Stimulated activated CD4-positive, alpha-beta T cell treated with anti-CD3 and anti-CD28 coated beads, Interleukin-4, amount 100 ng/mL, for 48 hours (primary cell): ENCODE results near the gene HOXA1.

Experiments used
- DNase-seq, 2 donors: peaks; one replicate each; pipeline ENCODE4 v3.0.0-alpha.2; 2020; ENCODE audit warnings: low read depth in 2 of 2

The HOXA1 gene

GRCh38 chr7:27131390-27131819 is 35.6 kb upstream of the HOXA1 start:
- DNase-seq, result no peak

DNA sequence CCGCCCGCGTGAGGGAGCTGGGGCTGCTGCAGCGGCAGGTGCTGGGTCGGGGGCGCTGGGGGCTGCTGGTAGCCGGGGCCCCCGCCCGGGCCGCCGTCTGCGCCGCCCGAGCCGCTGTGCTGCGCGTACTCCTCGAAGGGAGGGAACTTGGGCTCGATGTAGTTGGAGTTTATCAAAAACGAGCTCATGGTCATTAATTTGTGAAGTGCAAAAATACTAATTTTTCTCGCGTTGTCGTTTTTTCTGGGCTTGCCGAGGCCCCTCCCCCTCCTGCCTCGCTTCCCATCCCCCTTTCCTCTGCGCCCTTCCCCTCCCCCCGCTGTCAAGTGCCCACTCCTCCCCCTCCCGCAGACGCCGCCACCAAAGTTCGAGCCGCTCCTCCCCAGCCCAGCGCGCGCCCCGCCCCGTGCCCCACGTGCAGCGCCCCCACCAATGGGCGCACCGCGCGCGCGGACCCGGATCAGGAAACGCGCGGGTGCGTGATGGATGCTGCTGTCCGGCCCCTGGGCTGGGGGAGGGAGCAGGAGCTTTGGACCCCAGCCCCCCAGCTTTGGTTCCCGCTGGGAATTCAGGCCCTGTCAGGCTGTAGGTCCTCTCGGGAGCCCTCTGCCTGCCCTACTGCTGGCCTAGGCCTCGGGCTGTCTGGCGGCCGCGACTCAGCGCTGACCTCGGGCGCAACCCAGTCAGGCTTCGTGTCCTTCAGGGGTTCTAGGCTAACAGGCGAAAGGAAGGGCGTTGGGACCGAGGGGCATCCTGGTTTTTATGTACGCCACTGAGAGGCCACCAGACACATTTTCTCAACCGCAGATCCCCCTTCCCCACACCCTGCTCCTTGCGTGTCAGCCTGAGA is 35.0 kb upstream of the HOXA1 start, which contains the start of gene HOXA4:
TSS of gene HOXA4 (minus strand) at position 218 of the 850 bp plus-strand sequence. CDS start at position 194, 24 bp downstream.
- peak; percentile 57 to 70 for DNase-seq

DNA sequence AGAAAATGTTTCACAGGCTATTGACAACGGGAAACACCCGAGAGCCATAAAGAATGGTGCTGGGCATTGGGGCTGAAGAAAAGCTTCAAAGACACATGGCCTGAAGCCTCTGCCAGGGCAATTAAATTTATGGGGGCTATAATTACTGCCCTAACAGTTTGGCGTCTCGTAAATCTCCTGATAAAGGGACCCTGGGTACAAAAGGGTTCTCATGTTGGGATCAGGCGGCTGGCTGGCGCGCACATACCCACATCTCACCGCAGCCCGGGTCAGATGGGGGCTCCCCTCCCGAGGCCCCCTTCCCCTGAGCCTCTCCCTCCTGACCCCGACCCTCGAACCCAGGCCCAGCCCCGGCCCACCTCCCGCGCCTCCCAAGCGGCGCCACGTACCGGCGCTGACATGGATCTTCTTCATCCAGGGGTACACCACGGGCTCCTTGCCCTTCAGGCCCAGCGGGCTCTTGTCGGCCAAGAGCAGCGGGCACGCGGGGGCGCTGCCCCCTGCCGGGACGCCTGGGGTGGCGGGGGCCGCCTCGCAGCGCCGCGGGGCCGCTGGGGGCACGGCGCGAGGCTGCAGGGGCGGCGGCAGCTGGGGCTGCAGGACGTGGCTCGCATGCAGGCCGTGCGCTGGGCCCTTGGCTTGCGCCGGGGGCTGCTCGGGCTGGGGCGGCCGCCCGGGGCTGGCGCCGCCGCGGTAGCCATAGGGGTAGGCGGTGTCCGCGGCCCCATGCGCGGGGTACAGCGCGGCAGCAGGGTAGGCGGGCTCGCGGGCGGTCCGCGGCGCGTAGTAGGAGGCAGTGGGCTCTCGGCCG is 34.1 kb upstream of the HOXA1 start:
- DNase-seq, result no peak

GRCh38 chr7:27128776-27129728 is 33.3 kb upstream of the HOXA1 start:
- DNase-seq, result no peak

DNA sequence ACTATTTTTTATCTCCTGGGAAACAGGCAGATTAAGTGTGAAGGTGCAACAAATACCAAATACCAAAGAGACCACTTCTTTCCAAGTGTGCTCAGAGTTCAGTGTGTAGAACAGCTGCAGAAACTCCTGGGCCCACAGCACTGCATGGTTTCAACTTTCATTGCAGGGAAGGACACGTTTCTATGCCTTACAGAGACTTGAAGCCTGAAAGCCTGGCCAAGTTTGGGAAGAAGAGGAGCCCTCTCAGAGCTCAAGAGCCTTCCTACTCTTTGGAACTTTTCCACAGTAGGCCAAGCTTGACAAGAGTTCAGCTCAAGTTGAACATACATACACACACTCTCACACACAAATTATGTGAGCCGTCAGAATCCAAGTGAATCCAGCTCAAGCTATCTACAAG is 32.2 kb upstream of the HOXA1 start:
- DNase-seq, result no peak

DNA sequence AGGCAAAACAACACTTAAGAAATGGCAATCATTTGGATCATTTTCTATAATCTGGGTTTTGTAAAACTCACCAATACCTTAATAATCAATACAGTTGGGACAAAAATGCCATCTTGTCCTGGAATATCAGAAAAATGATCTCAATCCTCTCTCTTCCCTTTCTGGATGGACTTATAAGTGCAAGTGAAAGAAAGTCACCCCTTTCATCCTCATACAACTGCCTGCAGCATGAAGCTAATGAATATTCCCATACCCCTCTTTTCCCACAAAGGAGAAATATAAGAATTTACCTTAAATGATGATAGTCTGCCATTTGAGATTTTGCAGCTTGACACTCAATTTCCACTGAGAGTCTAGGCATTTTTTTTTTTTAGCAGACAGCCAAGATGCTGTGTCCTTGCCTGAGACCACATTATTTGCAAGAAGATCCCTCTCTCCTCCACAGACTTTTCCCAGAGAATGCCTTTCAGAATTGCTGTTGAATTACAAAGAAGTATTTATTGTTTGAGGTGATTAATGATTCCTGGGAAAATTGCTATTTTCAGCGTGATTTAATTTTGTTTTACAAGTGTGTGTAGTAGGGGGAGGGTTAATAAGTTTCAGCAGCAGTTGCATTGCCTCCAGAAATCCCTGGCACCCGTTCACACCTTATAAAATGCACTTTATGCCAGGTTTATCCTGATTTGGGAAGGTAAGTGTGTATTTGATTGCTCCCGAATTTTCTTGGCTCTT is 31.0 kb upstream of the HOXA1 start:
- DNase-seq, result no peak

- DNase-seq, result no peak
Measured at GRCh38 chr7:27125986-27126394, 30.2 kb upstream of the HOXA1 start.

GRCh38 chr7:27124902-27125689 is 29.3 kb upstream of the HOXA1 start:
- no peak for DNase-seq

- DNase-seq, result no peak
Measured at GRCh38 chr7:27124096-27124901, 28.5 kb upstream of the HOXA1 start.

GRCh38 chr7:27123477-27124053 is 27.8 kb upstream of the HOXA1 start:
- DNase-seq, result no peak

DNA sequence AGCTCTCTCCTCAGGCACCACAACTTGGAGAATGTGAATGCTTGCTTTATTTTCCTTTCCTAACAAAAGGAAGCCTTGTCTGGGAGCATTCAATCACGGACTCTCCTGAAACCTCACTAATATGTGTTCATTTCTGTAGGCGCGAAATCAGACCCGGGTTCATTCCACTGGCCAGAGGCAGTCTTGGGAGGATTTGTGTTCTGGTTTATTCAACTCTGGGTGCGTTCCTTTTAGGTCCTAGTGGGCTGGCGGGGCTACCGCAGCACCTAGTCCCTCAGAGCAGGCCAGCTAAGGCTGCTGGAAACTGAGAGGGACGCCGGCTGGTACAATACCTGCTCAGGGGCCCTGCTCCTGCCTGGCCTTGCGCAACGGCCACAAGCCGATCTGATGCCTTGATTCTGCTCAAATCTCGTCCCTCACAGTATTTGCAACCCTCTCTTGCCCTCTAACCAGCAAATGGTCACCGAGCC is 27.2 kb upstream of the HOXA1 start:
- DNase-seq, result no peak

DNA sequence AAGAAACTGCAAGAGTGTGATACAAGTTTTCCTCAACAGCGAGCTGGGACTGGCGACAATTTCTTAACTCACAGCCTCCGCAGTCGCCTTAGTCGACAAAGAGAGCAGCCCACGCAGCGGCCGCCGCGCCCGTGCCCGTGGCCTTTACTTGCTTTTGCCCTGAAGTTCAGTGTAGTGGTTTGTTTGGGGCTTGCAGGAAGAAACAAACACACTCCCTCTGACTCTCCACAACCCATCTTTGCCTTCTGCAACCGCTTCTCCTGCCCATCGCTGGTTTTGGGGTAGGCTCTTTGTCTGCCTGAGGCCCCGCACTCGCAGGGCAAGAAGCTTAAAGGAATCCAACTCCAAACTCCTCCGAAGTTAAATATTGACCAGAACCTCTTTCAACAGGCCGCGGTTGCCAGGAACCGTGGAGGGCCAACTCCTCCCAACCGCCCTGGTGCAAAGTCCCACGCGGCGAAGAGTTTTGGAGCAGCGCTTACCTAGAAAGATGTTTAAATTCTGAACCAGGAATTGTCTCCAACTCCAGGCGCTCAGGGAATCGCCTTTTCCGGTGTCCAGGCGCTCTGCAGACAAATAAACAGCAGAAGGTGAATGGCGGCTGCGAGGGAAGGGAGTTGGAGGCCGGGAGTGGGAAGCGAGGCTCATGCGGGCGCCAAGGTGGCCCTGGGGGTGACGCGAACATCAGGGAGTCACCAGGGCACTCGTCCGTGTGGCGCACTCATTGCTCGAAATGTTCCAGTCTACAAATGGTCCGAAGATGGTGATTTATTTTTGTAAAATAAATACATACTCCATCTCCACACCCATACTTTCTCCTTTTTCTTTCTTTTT is 26.5 kb upstream of the HOXA1 start:
- DNase-seq, result no peak

GRCh38 chr7:27121684-27122076 is 25.9 kb upstream of the HOXA1 start:
- DNase-seq, result no peak

DNA sequence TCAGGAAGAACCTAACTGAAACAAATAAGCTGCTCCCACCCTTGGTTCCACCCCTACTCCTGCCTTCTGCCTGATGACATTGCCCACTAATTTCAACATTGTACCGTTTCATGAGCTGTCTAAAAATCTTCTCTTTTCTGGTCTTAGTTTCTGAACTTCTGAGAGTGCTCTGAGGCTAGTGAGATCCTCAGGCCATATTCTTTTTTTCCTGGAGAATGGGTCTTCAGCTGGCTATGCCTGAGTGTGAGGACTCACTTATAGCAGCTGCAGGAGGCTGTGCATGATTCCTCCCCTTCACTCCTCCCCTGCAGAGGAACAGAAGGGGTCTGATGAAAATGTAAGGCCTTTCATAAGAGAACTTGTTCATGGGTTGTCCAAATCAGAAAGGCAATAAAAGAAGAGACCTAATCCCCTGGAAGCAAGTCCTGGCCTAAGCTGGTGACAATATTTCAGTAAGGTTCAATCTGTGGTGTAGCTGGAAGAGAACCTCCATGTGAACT is 23.7 kb upstream of the HOXA1 start:
- DNase-seq, result no peak

GRCh38 chr7:27118580-27118979 is 22.8 kb upstream of the HOXA1 start:
- no peak for DNase-seq

DNA sequence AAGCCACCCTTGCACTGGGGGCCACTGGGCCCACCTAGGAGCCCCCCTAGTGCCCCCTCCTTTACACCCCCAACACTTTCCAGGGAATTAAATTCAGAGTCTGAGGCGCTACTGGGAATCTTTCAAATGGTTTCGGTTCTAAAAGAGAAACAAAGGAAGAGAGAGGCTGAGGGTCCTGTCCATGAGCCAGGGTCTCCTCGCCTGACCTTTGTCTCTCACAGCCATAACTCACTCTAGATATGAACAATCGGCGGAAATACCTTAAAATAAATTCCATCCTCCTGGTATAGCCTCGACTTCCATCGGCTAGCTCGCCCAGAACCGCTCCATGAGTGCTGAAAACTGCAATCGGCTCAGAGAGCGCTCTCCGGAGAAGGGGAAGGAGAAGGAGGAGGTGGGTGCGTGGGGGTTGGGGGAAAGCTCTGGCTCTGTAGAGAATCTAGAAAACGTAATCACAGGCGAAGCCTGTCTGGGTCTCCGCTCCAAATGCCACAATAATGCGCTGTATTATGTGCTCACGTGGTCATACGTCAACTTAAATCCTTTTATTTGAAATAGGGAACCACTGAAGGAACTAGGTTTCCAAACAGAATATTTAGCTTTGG is 22.2 kb upstream of the HOXA1 start:
- no peak for DNase-seq
